ENCODE data around the gene EFHD1.
"Not testable (repeated sequence)": the region's sequence is repeated elsewhere in the genome, so short reads cannot be mapped to it uniquely, and the experiment has no call there.

The EFHD1 gene

GRCh38 chr2:232621186-232621585, 12.2 kb upstream of the EFHD1 start:
- DNase-seq (ENCODE audit: low read depth), result no peak

DNA sequence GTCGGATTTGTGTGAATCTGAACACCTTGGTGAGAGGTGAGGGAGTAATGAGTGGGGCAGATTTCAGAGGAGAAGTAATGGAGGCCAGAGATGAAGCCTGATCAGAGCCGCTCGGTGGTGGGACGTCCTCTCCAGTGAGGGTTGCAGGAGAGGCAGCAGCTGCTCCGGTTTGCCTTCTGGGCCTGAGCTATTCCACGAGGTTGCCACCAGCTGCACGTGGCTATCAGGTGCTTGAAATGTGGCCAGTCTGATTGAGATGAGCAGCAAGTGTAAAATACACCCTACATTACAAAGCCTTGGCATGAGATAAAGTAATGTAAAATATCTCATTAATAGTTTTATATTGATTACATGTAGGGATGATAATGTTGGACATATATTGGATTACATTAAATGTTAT, 10.8 kb upstream of the EFHD1 start:
- DNase-seq (ENCODE audit: low read depth), result no peak

GRCh38 chr2:232623768-232624765, 9.3 kb upstream of the EFHD1 start:
- peak; percentile 75 for DNase-seq (ENCODE audit: low read depth)

GRCh38 chr2:232626584-232626983, 6.8 kb upstream of the EFHD1 start:
- no peak for DNase-seq (ENCODE audit: low read depth)

DNA sequence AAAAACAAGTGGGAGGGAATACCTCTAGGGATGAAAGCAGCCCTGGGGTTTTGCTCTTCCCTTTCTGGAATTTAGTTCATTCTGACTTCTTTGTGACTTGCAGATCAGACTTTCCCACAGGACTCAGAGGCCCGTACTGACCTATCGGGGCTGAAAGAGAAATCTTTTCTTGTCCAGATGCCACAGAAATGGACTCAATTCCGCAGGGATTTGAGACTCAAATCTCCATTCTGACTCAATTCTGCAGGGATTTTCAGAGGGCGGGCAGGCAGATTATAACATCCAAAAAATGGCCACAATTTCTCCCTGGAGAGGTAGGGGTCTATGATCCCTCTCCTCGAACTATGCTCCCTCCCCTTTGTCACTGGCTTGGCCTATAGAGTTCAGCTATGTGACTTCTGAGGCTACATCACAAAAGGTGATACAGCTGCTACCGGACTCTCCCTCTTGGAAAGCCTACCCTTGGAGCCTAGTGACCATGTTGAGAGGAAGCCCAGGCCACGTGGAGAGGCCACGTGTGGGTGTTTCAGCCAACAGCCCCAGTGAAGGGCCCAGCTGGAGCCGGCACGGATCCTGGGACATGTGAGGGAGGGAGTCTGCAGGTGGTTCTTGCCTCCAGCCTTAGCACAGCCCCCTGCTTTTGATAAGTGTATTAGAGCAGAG, 4.8 kb upstream of the EFHD1 start:
- DNase-seq (ENCODE audit: low read depth), result no peak

GRCh38 chr2:232629129-232629475, 4.3 kb upstream of the EFHD1 start:
- DNase-seq (ENCODE audit: low read depth), result no peak

DNA sequence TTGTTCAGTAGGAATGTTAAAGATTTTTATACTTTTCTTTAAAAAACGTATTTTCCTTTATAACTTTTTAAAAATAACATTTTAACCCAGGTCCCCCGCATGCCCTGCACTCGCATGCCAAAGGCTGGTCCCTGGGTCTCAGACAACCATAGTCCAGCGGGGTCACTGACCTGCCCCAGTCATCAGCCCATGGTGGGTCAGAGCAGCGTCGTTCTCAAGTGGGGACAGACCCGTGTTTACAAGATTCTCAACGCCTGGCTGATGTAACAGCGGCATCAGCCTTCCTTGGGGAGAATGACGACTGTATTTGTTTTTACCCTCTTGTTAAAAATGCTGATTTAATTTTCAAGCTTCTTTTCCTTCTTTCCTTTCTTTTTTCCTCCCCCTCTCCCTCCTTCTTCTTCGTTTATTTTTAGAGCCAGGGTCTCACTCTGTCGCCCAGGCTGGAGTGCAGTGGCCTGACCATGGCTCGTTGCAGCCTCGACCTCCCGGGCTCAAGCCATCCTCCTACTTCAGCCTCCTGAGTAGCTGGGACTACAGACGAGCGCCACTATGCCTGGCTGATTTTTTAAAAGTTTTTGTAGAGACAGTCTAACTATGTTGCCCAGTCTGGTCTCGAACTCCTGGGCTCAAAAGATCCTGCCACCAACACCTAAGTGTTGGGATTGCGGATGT, 1.0 kb upstream of the EFHD1 start:
- DNase-seq (ENCODE audit: low read depth), result no peak

- peak; percentile 28 for DNase-seq (ENCODE audit: low read depth)
Measured at GRCh38 chr2:232632904-232633412, 446 bp upstream of the EFHD1 start.

DNA sequence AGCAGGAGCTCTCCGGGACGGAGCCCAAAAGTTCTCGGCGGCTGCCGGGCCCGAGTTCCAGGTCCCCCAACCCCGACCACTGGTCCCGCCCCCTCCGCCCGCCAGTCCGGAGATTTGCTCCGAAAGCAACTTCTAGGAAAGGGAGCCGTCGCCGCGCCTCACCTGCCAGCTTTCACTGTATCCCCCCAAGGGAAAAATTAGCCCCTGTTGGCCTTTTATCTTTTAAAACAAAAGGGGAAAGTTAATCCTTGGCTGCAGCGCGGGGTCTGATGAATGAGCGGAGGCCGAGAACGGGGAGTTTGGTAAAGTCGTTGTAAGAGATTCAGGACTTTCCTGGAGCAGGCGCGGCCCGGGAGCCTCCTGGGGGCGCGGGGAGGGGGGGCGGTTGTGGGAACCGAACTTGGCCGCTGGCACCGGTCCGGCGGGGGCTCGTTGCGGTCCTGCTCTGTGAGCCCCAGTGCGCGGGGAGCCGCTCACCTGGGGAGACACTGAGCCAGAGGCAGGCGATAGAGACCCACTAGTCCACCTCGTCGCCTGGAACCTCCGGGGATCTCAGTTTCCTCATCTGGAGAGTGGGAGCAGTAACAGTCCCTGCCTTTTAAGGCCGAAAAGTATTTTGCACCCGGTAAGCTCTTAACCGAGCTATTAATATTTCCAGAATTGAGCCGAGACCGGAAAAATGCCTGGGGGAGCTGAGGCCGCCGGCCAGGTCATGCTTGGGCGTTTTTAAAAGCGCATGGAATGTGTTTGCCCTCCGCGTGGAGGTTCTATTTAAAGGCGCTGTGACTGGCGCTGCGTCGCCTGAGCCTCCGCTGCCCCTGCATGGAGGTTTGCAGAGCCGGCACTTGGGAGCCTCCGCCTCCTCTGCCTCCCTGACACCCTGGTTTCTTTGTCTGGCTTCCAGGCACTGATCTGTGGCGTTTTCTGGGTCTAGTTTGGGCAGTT, 1.1 kb downstream of the EFHD1 start:
- DNase-seq (ENCODE audit: low read depth), result peak; percentile 32

- not testable (repeated sequence) for DNase-seq (ENCODE audit: low read depth)
Measured at GRCh38 chr2:232635376-232635775, 2.0 kb downstream of the EFHD1 start.

- no peak for DNase-seq (ENCODE audit: low read depth)
Measured at GRCh38 chr2:232635820-232636219, 2.4 kb downstream of the EFHD1 start.

GRCh38 chr2:232636788-232637420, 3.5 kb downstream of the EFHD1 start:
- no peak for DNase-seq (ENCODE audit: low read depth)

DNA sequence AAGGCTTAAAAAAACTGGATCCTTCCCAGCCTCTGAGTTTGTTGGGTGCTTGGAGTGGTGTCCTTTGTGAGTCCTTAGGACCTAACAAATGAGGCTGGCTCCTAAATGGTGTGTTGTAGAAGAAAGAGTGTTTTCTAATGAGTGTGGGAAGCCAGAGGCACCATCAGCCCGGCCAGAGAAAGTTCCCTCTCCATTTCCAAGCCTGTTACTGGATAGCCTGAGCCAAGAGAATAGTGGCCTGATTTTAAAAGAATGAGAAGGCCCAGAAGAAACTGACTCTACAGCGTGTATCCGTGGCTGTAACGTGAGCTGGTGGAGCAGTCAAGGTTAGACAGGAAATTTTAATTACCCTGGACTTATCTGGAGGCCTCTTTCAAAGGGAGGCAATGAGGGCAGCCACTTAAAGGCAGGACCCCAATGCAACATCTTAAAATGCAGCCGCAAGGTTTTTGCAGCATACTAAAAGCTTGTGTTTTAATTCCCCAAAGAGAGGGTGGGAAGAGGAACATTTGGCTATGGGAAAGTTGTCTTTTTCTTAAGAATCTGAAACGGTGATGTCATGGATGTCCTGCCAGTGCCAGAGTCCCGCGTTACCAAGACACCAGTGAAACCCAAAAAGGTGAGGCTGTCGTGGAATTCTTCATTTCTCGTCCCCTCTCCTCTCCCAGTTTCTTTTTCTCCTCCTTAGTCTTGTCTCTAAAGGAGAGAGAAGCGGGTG, 4.6 kb downstream of the EFHD1 start:
- DNase-seq (ENCODE audit: low read depth), result no peak

GRCh38 chr2:232641153-232641848, 7.9 kb downstream of the EFHD1 start:
- no peak for DNase-seq (ENCODE audit: low read depth)

- no peak for DNase-seq (ENCODE audit: low read depth)
Measured at GRCh38 chr2:232643147-232643425, 9.7 kb downstream of the EFHD1 start.

- DNase-seq (ENCODE audit: low read depth), result no peak
Measured at GRCh38 chr2:232643813-232644347, 10.5 kb downstream of the EFHD1 start.

- DNase-seq (ENCODE audit: low read depth), result no peak
Measured at GRCh38 chr2:232645061-232645460, 11.7 kb downstream of the EFHD1 start.

GRCh38 chr2:232646726-232647125, 13.3 kb downstream of the EFHD1 start:
- DNase-seq (ENCODE audit: low read depth), result no peak

- no peak for DNase-seq (ENCODE audit: low read depth)
Measured at GRCh38 chr2:232647261-232647660, 13.9 kb downstream of the EFHD1 start.

DNA sequence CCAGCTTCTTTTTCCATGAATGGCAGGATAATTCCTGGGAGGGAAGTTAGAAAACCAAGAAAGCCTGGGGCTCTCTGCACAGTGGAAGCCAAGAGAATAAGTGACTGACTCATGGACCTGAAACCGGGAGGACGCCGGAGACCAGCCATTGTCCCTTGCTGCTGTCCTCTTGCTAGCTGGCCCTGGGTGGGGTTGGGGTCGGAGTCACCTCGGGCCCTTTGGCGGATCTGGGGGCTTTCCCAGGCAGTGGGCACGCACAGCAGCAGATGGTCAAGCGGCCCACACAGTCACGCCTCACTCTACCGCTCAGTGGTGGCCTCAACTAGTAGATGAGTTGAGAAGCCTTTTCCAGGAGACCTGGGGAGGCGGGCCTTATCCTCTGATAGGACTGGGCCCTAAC, 15.6 kb downstream of the EFHD1 start:
- no peak for DNase-seq (ENCODE audit: low read depth)
